KOPT-K1 (cell line): ENCODE measurements around the gene RGS12.

Experiments
- H3K27ac ChIP-seq: fragments of 200-600 bp; sonication (generic); 2 replicates; pipeline ENCODE4 v1.5.1; 2016; ENCODE audit warnings: antibody characterized with exemption, mild to moderate bottlenecking, low read depth, low read length; ENCODE audit not compliant: poor library complexity, severe bottlenecking
- H3K36me3 ChIP-seq: fragments of 200-600 bp; sonication (generic); 2 replicates; pipeline ENCODE4 v1.5.1; 2017; ENCODE audit warnings: antibody characterized with exemption, mild to moderate bottlenecking, low read length, moderate library complexity; ENCODE audit not compliant: insufficient read depth
- H3K9me3 ChIP-seq: fragments of 200-600 bp; sonication (generic); 2 replicates; pipeline ENCODE4 v1.5.1; 2017; ENCODE audit warnings: antibody characterized with exemption, low read length, mild to moderate bottlenecking; ENCODE audit not compliant: insufficient read depth, poor library complexity, severe bottlenecking

The RGS12 gene

DNA sequence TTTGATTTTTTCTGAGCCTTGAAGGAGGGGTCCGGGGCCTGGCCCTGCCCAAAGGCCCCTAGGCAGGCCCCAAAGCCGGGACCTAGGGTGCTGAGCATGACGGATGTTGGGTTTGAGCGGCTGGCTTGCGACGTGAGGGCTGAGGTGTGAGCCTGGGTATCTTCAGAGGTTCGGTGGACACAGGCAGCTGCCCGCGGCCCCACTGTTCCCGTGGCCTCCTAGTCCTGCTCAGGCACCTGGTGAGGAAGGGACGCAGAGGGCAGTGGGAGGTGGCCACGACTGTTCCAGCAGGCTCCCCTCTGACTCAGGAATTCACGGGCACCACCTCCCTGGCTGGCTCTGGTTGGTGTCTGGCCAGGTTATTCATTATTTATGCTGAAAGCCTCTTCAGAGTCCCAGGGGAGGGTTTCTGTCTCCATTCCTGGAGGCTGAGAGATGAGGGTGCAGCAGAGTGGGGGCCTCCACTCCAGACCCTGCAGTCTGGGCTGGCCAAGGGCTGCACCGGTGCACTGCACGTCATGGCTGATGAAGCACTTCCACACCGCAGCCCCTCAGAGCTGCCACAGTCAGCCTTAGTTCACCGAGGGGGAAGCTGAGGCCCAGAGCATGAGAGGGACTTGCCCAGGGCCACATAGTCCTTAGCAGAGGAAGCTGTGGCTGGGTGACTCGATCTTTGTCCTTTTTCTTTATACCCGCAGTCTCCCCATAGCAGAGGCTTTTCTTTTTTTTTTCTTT, 41.7 kb upstream of the RGS12 start:
- H3K9me3 ChIP-seq, result no peaks in the 10 kb centered on the region
- no peak overlapping the region for H3K27ac ChIP-seq
- H3K36me3 ChIP-seq, result no peaks in the 10 kb centered on the region

DNA sequence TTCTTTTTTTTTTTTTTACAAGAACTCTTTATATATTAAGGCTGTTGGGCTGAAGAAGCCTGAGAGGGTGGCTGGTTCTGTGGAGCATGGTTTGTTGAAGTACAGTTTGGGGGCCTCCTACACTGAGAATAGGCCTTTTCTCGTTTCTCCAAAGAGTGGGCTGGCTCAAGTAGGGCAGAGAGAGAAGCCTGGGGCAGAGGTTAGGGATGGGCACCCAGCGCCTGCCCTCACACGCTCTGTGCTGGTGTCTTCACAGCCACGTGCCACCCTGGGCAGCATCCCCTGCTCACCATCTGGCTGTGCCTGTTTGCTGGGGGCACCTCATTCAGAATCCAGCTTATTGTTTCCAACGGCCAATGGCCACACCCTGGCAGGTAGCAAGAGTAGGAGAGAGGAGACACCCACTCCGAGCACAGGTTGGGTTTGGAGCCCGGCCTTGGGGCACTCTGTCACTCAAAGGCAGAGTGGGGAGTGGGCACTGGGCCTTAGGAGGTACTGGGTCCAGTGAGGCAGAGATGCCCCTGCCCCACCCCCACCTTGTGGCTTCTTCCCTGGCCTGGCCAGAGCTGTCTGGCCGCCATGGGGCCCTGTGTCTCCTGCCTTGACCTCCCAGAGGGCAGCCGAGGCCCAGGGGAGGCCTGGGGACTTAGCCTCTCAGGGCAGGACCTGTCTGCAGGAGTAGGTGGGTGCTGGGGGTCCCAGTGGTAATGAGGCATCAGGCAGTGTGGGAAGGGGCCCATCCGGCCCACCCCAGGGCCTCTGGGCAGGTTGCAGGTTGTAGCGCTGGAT, 40.9 kb upstream of the RGS12 start:
- no peak overlapping the region for H3K27ac ChIP-seq
- no peaks in the 10 kb centered on the region for H3K9me3 ChIP-seq
- H3K36me3 ChIP-seq, result no peaks in the 10 kb centered on the region

DNA sequence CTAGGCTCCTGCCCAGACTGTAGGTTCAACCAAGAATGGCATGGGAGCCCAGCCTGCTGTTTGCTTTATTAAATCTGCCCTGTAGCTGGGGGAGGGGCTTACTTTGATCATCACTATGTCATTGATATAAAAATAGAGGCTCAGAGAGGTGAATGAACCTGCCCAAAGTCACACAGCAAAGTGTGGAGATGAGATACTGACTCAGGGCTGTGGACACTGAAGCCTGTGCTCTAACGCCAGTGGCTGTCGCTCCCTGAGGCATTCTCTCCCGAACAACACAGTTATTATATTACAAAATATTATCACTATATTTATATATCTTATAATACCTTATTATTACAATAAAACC, 40.4 kb upstream of the RGS12 start:
- Histone ChIP-seq H3K9me3 (no peaks in the 10 kb centered on the region), H3K27ac (no peak overlapping the region), H3K36me3 (no peaks in the 10 kb centered on the region)

DNA sequence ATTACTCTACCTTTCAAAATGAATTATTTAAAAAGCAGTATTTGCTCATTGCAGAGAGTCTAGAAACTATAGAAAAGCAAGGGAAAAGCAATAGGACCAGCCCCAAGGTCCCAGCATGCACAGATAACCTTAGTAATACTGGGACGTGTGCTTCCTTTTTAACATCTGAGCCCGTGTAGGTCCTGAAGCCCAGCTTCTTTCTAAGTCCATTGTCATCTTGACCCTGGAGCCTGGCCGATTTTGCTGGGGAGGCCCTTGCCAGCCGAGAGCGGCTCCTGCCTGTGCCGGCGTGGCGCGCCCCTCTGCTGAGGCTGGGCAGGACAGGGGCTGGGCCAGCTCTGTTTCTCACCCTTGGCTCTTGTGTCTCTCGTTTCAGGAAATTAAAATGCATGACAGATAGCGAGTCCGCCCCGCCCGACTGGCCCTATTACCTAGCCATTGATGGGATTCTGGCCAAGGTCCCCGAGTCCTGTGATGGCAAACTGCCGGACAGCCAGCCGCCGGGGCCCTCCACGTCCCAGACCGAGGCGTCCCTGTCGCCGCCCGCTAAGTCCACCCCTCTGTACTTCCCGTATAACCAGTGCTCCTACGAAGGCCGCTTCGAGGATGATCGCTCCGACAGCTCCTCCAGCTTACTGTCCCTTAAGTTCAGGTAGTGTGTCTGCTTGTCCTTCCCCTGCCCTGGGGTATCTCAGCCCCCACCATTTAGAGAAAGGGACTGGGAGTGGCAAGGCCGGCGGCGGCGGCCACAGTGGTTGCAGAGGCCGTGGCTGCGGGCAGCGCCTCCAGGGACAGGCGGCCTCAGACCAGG, 39.8 kb upstream of the RGS12 start:
- Histone ChIP-seq H3K27ac (no peak overlapping the region), H3K36me3 (no peaks in the 10 kb centered on the region), H3K9me3 (no peaks in the 10 kb centered on the region)

DNA sequence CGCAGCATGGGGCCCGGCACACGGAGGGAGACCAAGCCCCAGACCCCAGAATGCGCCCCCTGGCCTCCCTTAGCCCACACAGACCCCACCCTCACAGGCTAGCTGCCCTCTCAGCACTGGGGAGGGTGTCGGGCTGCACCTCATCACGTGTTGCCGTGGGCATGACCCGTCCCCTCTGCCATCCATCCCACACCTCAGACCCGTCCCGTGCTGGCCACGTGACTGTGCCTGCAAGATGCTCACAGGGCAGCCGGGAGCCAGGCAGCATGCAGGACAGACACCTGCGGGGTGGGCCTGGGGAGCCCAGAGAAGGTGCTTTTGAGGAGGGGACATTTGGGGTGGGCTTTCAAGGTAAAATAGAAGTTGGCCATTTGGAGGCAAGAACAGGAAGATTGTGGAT, 39.0 kb upstream of the RGS12 start:
- no peaks in the 10 kb centered on the region for H3K9me3 ChIP-seq

DNA sequence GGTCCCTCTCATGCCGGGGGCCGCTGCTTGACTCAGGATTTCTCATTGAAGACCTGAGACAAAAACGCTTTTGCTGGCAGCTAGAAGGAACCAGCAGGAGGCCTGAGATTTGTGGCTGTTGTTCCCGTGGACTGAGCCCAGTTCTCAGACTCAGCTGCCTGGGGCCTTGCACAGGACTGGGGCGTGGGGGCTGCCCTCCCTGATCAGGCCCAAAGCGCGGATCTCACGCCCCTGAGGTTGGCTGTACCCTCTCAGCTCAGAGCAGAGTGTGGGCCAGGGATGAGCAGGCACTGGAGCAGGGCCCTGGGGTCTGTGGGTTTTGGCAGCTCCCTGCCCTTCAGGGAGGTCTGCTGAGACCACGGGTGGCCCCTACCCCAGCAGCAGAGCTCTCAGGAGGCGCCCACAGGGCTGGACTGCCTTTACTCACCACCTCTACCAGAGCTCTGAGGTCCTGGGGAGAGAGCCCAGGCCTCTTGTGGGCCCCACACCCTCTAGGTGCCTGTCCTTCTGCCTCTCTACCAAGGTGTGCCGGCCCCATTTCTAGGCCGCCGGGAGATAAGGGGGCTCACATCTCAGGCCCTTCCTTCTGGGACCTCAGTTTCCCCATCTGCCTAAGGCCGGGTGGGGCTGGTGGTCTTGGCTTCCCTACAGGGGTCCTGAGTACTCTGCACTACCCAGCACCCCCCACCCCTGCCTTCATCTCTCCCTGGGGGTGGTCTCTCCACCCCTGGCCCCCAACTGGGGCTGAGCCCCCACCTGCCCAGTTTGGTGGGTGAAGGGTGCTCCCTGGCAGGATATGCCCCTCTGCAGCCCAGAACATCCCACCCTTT, 38.3 kb upstream of the RGS12 start:
- Histone ChIP-seq H3K36me3 (no peaks in the 10 kb centered on the region), H3K27ac (no peak overlapping the region), H3K9me3 (no peaks in the 10 kb centered on the region)

More for the DNA sequence above, 39.0 kb upstream of the RGS12 start:
- Histone ChIP-seq H3K27ac (no peak overlapping the region), H3K36me3 (no peaks in the 10 kb centered on the region)

DNA sequence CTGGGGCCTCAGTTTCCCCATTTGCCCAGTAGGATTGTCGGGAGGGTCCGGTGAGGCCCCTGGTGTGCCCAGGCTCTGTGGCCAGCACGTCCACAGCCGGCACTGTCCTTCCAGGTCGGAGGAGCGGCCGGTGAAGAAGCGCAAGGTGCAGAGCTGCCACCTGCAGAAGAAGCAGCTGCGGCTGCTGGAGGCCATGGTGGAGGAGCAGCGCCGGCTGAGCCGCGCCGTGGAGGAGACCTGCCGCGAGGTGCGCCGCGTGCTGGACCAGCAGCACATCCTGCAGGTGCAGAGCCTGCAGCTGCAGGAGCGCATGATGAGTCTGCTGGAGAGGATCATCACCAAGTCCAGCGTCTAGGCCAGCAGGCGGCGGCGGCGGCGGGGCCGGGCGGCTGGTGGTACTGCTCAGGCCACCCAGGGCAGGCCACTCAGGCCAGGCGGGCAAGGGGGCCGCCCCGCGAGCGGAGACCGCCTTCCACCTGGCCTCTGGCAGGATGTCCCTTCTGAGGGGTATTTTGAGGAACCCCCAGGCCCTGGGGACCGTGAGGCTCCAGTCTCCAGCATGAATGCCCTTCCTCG, 37.1 kb upstream of the RGS12 start:
- H3K27ac ChIP-seq, result no peak overlapping the region
- H3K36me3 ChIP-seq, result no peaks in the 10 kb centered on the region
- H3K9me3 ChIP-seq, result no peaks in the 10 kb centered on the region

DNA sequence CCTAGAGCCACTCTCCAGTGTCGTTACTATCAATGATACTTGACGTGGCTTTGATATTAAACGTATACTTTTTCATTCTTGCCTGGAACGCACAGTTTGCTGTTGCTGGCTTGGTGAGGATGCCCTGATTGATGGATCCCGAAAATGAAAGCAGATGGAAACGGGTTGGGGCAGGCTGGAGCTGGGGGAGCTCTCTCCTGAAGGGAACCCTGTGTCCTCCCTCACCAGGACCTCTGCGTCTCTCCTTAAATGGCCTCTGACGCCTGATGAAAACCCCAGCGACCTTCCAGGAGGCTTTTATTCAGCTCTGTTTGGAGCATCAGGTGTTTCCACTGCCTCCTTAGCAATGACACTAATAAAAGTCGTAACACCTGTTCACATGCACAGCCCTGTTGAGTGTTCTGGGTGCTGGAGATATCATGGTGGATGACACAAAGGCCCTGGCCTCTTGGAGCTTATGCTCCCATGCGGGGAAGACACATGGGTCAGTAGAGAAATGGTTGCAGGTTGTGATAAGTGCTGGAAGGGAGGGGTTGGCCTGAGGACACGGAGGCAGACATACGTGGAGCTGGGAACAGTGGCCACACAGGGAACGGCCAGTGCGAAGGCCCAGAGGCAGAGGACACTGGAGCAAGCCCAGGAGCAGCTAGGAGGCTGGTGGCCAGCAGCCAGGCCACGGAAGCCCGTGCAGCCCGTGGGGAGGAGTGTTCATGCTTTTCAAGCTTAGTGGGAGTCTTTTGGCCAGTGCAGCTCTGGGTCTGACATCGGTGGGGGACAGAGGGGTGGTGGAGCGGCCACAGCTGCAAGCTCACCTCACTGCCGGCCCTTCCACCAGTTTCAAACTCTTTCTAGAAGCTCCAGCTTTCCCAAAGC, 36.4 kb upstream of the RGS12 start:
- Histone ChIP-seq H3K36me3 (no peaks in the 10 kb centered on the region), H3K9me3 (no peaks in the 10 kb centered on the region), H3K27ac (no peak overlapping the region)

DNA sequence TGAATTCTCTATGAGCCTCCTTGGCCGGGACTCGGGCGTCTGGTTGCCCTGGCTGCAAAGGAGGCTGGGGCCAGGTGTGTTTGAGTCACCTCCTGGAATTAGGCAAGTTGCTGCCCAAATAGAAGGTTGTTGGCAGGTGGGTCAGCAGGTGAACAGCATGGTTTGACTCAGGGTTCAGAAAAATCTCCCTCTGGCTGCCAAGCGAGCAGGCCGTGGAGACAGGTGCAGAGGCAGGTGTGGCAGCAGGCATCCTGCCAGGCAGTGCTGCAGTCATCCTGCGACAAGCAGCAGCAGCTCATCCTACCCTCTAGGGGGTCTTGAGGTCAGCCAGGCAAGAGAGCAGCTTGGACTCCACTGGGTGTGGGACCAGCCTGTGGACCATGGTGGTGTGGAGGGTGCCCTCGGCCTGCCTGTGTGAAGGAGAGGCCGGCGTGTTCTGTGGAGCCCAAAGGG, 35.7 kb upstream of the RGS12 start:
- no peaks in the 10 kb centered on the region for H3K36me3 ChIP-seq
- no peak overlapping the region for H3K27ac ChIP-seq
- no peaks in the 10 kb centered on the region for H3K9me3 ChIP-seq

DNA sequence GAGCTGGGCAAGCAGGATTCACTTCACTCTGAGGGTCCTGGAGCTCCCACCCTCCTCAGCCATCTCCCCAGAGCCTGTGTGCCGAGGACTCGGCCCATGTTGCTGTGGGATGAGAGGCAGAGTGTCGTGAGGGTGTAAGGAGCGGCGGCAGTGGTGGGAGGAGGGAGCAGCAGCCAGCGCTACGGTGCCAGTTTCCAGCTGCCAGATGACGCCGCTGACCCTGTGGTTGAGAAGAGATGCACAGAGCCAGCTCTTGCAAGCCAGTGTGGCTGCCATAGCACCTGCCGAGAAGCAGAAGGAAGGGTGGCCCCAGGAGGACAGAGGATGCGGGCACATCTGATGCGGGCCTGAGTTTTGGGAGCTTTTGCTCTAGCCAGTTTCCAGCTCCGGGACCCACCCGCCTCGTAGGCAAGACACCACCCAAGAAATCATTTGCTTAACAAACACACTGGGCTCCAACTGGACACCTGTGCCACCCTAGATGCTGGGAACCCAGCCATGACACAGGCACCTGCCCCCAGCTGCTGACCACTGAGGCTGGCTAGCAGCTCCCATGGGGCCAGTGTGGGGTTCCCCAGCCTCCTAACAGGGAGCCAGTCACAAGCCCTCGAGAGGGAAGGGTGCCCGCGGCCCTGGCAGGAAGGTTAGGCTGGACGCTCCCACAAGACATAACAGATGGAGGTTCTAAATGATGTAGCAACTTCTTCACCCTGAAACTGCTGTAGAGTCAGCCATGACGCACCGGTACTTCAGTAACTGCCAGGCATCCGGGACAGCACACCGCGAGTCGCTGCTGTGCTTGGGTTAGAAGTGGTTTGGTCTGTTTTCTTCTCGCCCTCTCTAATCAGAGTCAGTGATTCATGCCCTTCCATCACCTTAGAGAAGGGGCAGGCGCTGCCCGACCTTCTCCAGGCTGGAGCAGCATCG, 35.0 kb upstream of the RGS12 start:
- Histone ChIP-seq H3K27ac (no peak overlapping the region), H3K36me3 (no peaks in the 10 kb centered on the region), H3K9me3 (no peaks in the 10 kb centered on the region)

DNA sequence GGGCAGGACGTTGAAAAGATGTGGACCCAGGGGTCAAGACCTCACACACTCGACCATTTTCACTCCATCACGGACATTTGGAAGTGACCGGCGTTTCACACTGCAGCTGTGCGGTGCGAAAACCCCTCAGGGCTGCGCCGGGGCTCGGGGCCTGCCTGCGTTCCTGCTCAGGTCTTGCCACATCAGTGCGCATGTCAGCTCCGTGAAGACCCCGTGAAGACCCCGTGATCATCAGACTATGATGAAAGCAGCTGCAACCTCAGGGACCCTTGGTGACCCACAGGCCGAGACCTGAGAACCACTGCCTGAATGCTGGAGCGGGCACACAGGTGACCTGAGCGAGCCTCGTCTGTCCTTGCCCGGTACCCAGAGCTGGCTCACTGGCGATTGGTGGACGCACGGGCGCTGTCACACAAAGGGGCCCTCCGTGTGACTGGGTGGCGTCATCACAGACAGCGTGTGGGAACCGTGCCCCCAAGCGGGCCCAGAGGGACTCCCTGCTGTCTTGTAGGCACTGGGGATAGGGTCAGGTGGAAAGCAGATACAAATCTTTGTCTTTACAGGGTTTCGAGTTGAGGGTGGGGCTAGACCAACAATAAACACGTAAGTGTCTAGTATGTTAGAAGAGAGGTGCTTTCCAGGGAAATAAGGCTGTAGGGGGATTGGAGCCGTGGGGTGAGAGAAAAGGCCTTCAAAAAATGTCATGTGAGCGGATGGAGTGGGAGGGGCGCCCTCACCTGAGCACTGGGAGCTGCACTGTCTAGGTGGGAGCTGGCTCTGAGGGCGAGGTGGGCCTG, 31.2 kb upstream of the RGS12 start:
- Histone ChIP-seq H3K27ac (no peak overlapping the region), H3K36me3 (no peaks in the 10 kb centered on the region), H3K9me3 (no peaks in the 10 kb centered on the region)
